IMR-90 (cell line): Measurements from ENCODE around the gene OR6P1. TPM values are rescaled to one million over a fixed set of nuclear protein-coding genes. Genes with fewer than 3 reads are reported as not detected.

Experiments
- ATAC-seq: fragments of 200-7000 bp; cut with Tn5 transposase; 2 replicates; pipeline ENCODE4 v1.9.1; 2020; ENCODE audit warnings: low read depth, mild to moderate bottlenecking, moderate library complexity
- BruUV-seq: library from RNA; stranded (reverse); fragments of 400-500 nt; replicated peaks from 2 replicates; lab custom pipeline; 2021; lab: Mats Ljungman, UMichigan
- CTCF ChIA-PET: fragments of 300-600 bp; formaldehyde crosslinking; extraction: SDS; loops from one replicate; lab custom pipeline; 2021; ENCODE audit warnings: antibody characterized with exemption; lab: Yijun Ruan, JAX
- POLR2A ChIA-PET: fragments of 300-600 bp; sonication (Branson Sonifier 250); formaldehyde crosslinking; loops from one replicate; lab custom pipeline; 2022; ENCODE audit warnings: antibody characterized with exemption; ENCODE audit not compliant: unreplicated experiment; lab: Charles Lee
- DNase-seq: peaks from one replicate; pipeline ENCODE4 v3.0.0; 2013
- H2AFZ ChIP-seq: replicated peaks from 2 replicates; pipeline ENCODE3; 2013; ENCODE audit warnings: low read length, mild to moderate bottlenecking; ENCODE audit not compliant: poor library complexity
- H2AK5ac ChIP-seq: 2 replicates; pipeline ENCODE4 v1.6.1; 2013; ENCODE audit warnings: low read depth, low read length, inconsistent platforms
- H2AK9ac ChIP-seq: replicated peaks from 2 replicates; pipeline ENCODE3; 2013; ENCODE audit warnings: mild to moderate bottlenecking, low read depth, low read length, moderate library complexity; ENCODE audit not compliant: poor library complexity
- H2BK120ac ChIP-seq: 2 replicates; pipeline ENCODE4 v1.6.1; 2013; ENCODE audit warnings: low read depth, low read length, inconsistent platforms
- H2BK15ac ChIP-seq: 3 replicates; pipeline ENCODE4 v1.6.1; 2013; ENCODE audit warnings: low read depth, low read length, inconsistent platforms
- H2BK20ac ChIP-seq: 2 replicates; pipeline ENCODE4 v1.6.1; 2013; ENCODE audit warnings: low read depth, mild to moderate bottlenecking, inconsistent platforms, low read length, moderate library complexity
- H2BK5ac ChIP-seq: 2 replicates; pipeline ENCODE4 v1.6.1; 2013; ENCODE audit warnings: mild to moderate bottlenecking, low read depth, low read length, inconsistent platforms; ENCODE audit not compliant: poor library complexity, severe bottlenecking
- H3K14ac ChIP-seq: replicated peaks from 2 replicates; pipeline ENCODE4 v1.6.1; 2013; ENCODE audit warnings: low read depth, low read length, inconsistent platforms
- H3K18ac ChIP-seq: 2 replicates; pipeline ENCODE4 v1.6.1; 2013; ENCODE audit warnings: low read depth, low read length, control low read depth
- H3K23ac ChIP-seq: 2 replicates; pipeline ENCODE4 v1.6.1; 2013; ENCODE audit warnings: low read depth, low read length, inconsistent platforms
- H3K27ac ChIP-seq: 2 replicates; pipeline ENCODE4 v1.5.1; 2013; ENCODE audit warnings: mild to moderate bottlenecking, control low read depth, low read length; ENCODE audit not compliant: insufficient read depth
- H3K27me3 ChIP-seq: 2 replicates; pipeline ENCODE4 v1.6.1; 2013; ENCODE audit warnings: low read length; ENCODE audit not compliant: control insufficient read depth, insufficient read depth
- H3K36me3 ChIP-seq: 2 replicates; pipeline ENCODE4 v1.6.1; 2013; ENCODE audit warnings: low read length, mixed read lengths; ENCODE audit not compliant: control insufficient read depth, insufficient read depth
- H3K4ac ChIP-seq: 2 replicates; pipeline ENCODE4 v1.6.1; 2013; ENCODE audit warnings: low read depth, low read length, inconsistent platforms
- H3K4me1 ChIP-seq: 2 replicates; pipeline ENCODE4 v1.6.1; 2013; ENCODE audit warnings: low read length, mixed read lengths; ENCODE audit not compliant: control insufficient read depth, insufficient read depth
- H3K4me2 ChIP-seq: 2 replicates; pipeline ENCODE4 v1.6.1; 2013; ENCODE audit warnings: low read depth, mild to moderate bottlenecking, control low read depth, low read length, moderate library complexity
- H3K4me3 ChIP-seq: 2 replicates; pipeline ENCODE4 v1.5.1; 2013; ENCODE audit warnings: low read depth, mild to moderate bottlenecking, control low read depth, low read length, moderate library complexity; ENCODE audit not compliant: insufficient read depth
- H3K56ac ChIP-seq: 2 replicates; pipeline ENCODE4 v1.6.1; 2013; ENCODE audit warnings: low read length, inconsistent platforms; ENCODE audit not compliant: insufficient read depth; ENCODE audit errors: extremely low read depth
- H3K79me1 ChIP-seq, 2 experiments: 2 replicates each; pipeline ENCODE4 v1.6.1; 2013; ENCODE audit warnings: low read length in 2 of 2, inconsistent platforms in 1 of 2, low read depth in 1 of 2
- H3K9ac ChIP-seq: 2 replicates; pipeline ENCODE4 v1.6.1; 2013; ENCODE audit warnings: low read depth, low read length, control low read depth
- H3K9me1 ChIP-seq: 2 replicates; pipeline ENCODE4 v1.6.1; 2013; ENCODE audit warnings: low read length, inconsistent platforms; ENCODE audit not compliant: insufficient read depth
- H3K9me3 ChIP-seq: 2 replicates; pipeline ENCODE4 v1.6.1; 2013; ENCODE audit warnings: low read length; ENCODE audit not compliant: control insufficient read depth, insufficient read depth
- H4K20me1 ChIP-seq: 2 replicates; pipeline ENCODE4 v1.6.1; 2013; ENCODE audit warnings: low read length, inconsistent platforms; ENCODE audit not compliant: insufficient read depth
- H4K5ac ChIP-seq: 2 replicates; pipeline ENCODE4 v1.6.1; 2013; ENCODE audit warnings: mild to moderate bottlenecking, low read depth, low read length, control low read depth
- H4K8ac ChIP-seq, 2 experiments: 2 replicates each; pipeline ENCODE4 v1.6.1; 2013; ENCODE audit warnings: low read depth in 2 of 2, low read length in 2 of 2, control low read depth in 1 of 2, inconsistent platforms in 1 of 2
- H4K91ac ChIP-seq: 2 replicates; pipeline ENCODE4 v1.6.1; 2013; ENCODE audit warnings: low read depth, low read length, inconsistent platforms; ENCODE audit not compliant: insufficient read depth
- BHLHE40 ChIP-seq: fragments of 150-350 bp; IDR thresholded peaks from 2 replicates; pipeline ENCODE4 v1.6.1; 2016; ENCODE audit warnings: mild to moderate bottlenecking, low read depth, low read length
- CEBPB ChIP-seq: IDR thresholded peaks from 2 replicates; pipeline ENCODE4 v1.6.1; 2012; ENCODE audit warnings: low read depth, low read length, improper control_type of control experiment
- CHD1 ChIP-seq: IDR thresholded peaks from 2 replicates; pipeline ENCODE4 v1.6.1; 2012; ENCODE audit warnings: low read depth, low read length, improper control_type of control experiment
- CTCF ChIP-seq: conservative IDR thresholded peaks from 2 replicates; pipeline ENCODE4 v1.5.1; 2012; ENCODE audit warnings: mild to moderate bottlenecking, low read depth, low read length, improper control_type of control experiment
- ELK1 ChIP-seq: fragments of 150-350 bp; IDR thresholded peaks from 2 replicates; pipeline ENCODE4 v1.6.1; 2016; ENCODE audit warnings: low read depth, mild to moderate bottlenecking, low read length, moderate library complexity, borderline replicate concordance
- FOS ChIP-seq: fragments of 150-350 bp; IDR thresholded peaks from 2 replicates; pipeline ENCODE4 v1.6.1; 2016; ENCODE audit warnings: low read depth, low read length
- MAFK ChIP-seq: IDR thresholded peaks from 2 replicates; pipeline ENCODE4 v1.6.1; 2012; ENCODE audit warnings: low read depth, low read length, improper control_type of control experiment
- MAZ ChIP-seq: IDR thresholded peaks from 2 replicates; pipeline ENCODE4 v1.6.1; 2012; ENCODE audit warnings: low read depth, mild to moderate bottlenecking, low read length, improper control_type of control experiment, moderate library complexity, borderline replicate concordance
- MXI1 ChIP-seq: IDR thresholded peaks from 2 replicates; pipeline ENCODE4 v1.6.1; 2012; ENCODE audit warnings: low read depth, mild to moderate bottlenecking, low read length, moderate library complexity, borderline replicate concordance
- NFE2L2 ChIP-seq: fragments of 150-350 bp; IDR thresholded peaks from 2 replicates; pipeline ENCODE4 v1.6.1; 2016; ENCODE audit warnings: low read depth, mild to moderate bottlenecking, low read length
- POLR2A ChIP-seq: IDR thresholded peaks from 2 replicates; pipeline ENCODE4 v1.6.1; 2012; ENCODE audit warnings: mild to moderate bottlenecking, low read depth, low read length
- RAD21 ChIP-seq: IDR thresholded peaks from 2 replicates; pipeline ENCODE4 v1.6.1; 2012; ENCODE audit warnings: low read length, improper control_type of control experiment
- RCOR1 ChIP-seq: IDR thresholded peaks from 2 replicates; pipeline ENCODE4 v1.6.1; 2012; ENCODE audit warnings: mild to moderate bottlenecking, low read length, improper control_type of control experiment; ENCODE audit not compliant: insufficient replicate concordance
- RFX5 ChIP-seq: IDR thresholded peaks from 2 replicates; pipeline ENCODE4 v1.8.0; 2012; ENCODE audit warnings: low read depth, mild to moderate bottlenecking, low read length, moderate library complexity
- SMC3 ChIP-seq: fragments of 150-350 bp; IDR thresholded peaks from 2 replicates; pipeline ENCODE4 v1.6.1; 2016; ENCODE audit warnings: low read depth, mild to moderate bottlenecking, antibody characterized with exemption, low read length, moderate library complexity
- USF2 ChIP-seq: fragments of 150-350 bp; IDR thresholded peaks from 2 replicates; pipeline ENCODE4 v1.6.1; 2017; ENCODE audit warnings: mild to moderate bottlenecking, antibody characterized with exemption, low read length, low read depth
- WGBS, 2 experiments: methylation state at CpG; one replicate each; pipeline versions ENCODE4 v1.1.5 to v1.1.7; 2013; ENCODE audit warnings: missing lambda C conversion rate in 2 of 2; ENCODE audit not compliant: insufficient read length in 1 of 2; ENCODE audit errors: extremely low coverage in 2 of 2; 5-methylcytosine and 5-hydroxymethylcytosine counted together
- dilution Hi-C: fragments of 300-500 bp; cut with HindIII; formaldehyde crosslinking; loops from one replicate; pipeline ENCODE4 v1.14.3; 2018; ENCODE audit warnings: low sequenced_read_pairs; ENCODE audit not compliant: unreplicated experiment
- in situ Hi-C: fragments of 300-500 bp; cut with MboI; formaldehyde crosslinking; loops from 3 replicates; pipeline ENCODE4 v1.14.3; 2019; ENCODE audit warnings: low sequenced_read_pairs, inconsistent platforms, mixed read lengths
- intact Hi-C: fragments of 100-400 bp; cut with micrococcal nuclease; formaldehyde crosslinking; loops from 2 replicates; pipeline ENCODE4 v1.10.0; 2022
- polyA plus RNA-seq, 3 experiments: library from polyadenylated mRNA; depleted of rRNA; stranded (reverse); fragments of >200 nt; gene quantifications; 2 replicates each; pipeline ENCODE4 v1.2.3, GENCODE V29; 2012; ENCODE audit warnings: low replicate concordance in 1 of 3
- total RNA-seq: library from RNA; depleted of rRNA; stranded (reverse); fragments of >200 nt; gene quantifications from 2 replicates; pipeline ENCODE4 v1.2.3, GENCODE V29; 2012

Gene OR6P1
- total and polyA plus RNA-seq, 2 of the 4 experiments (the other 2 are of a cell fraction), result not detected

GRCh38 chr1:158600735-158601134 lies 30.4 kb upstream of the OR6P1 start:
- Histone ChIP-seq H3K79me1 (no peaks in the 10 kb centered on the region), H4K20me1 (no peaks in the 10 kb centered on the region), H3K56ac (no peak overlapping the region), H3K4ac (no peak overlapping the region), H2BK5ac (no peak overlapping the region), H3K9me1 (no peaks in the 10 kb centered on the region), H2AK9ac (no peak overlapping the region), H3K14ac (no peak overlapping the region), H3K23ac (no peak overlapping the region), H3K4me1 (no peaks in the 10 kb centered on the region), H3K4me2 (no peak overlapping the region), H3K27ac (no peak overlapping the region), H3K27me3 (no peaks in the 10 kb centered on the region), H3K18ac (no peak overlapping the region), H4K8ac (no peak overlapping the region), H4K5ac (no peak overlapping the region), H4K91ac (no peak overlapping the region), H3K4me3 (no peak overlapping the region), H3K9ac (no peak overlapping the region), H2AFZ (no peak overlapping the region), H2AK5ac (no peak overlapping the region), H2BK20ac (no peak overlapping the region), H3K9me3 (peaks cover 8% of the 10 kb centered on the region), H2BK120ac (no peak overlapping the region), H2BK15ac (no peak overlapping the region), H3K36me3 (no peaks in the 10 kb centered on the region)
- dilution Hi-C loops, result no loop called here
- POLR2A ChIA-PET, result no interaction called here
- in situ Hi-C loops, result no loop called here
- no CpG with 5 or more reads among the region's 2 CpGs for WGBS, 2 experiments
- ATAC-seq, result no peak
- CTCF ChIA-PET, result no interaction called here
- intact Hi-C loops, result no loop called here
- no peak for DNase-seq
- BruUV-seq, result no TSS peak
- TF ChIP-seq USF2 (no peak), RCOR1 (no peak), SMC3 (no peak), POLR2A (no peak), MAFK (no peak), MAZ (no peak), CEBPB (no peak), CTCF (no peak), BHLHE40 (no peak), RFX5 (no peak), FOS (no peak), RAD21 (no peak), ELK1 (no peak), NFE2L2 (no peak), MXI1 (no peak), CHD1 (no peak)
